ENCODE data around the gene GSTA3. TPM values are rescaled to one million over a fixed set of nuclear protein-coding genes. Genes with fewer than 3 reads are reported as not detected.

The GSTA3 gene
- total RNA-seq (2014; rRNA removed; shearing (Covaris generic)) (not detected in 2 replicates), polyA plus RNA-seq (2016; fragmentation: Nextera tagmentation; extraction: Ambion mirVana) (not detected in 2 replicates)
- long read RNA-seq, result 0 reads

DNA sequence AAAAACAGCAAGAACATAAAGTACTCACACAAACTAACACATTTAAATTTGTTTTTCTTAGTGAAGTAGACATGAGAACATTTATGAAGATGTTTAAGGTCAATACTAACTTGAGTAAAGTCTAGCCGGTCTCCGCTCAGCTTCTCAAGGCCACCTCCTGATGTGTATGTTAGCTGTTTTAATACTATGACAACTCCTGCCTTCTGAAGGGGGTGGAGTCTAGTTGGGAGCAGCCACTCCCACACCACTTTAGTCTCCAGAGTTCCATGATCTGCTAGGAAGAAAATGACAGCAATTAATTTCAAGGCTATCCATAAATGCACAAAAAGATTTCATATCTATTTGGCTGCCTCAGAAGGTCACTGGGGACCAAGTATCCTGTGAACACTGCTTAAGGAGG lies at the start of gene GSTA3:
Gene GSTA3 (minus strand): TSS at position 168 of the 400 bp plus-strand sequence. CDS start 3,864 bp downstream, outside the sequence.
- peaks cover 9% of the 10 kb centered on the region; the same call in 2 of the 3 replicates for H3K9me3 Mint-ChIP-seq
- Histone ChIP-seq H3K9me2 (ENCODE audit: insufficient read depth) (no peaks in the 10 kb centered on the region), H2AFZ (no peak within 1 kb of the TSS), H3K27ac (ENCODE audit: low read depth) (no peak within 1 kb of the TSS), H4K20me1 (replicated peaks; ENCODE audit: insufficient read depth) (no peaks in the 10 kb centered on the region), H3F3A (replicated peaks; ENCODE audit: low read depth) (no peaks in the 10 kb centered on the region), H3K36me3 (ENCODE audit: insufficient read depth) (no peaks in the 10 kb centered on the region), H3K4me3 (no peak within 1 kb of the TSS), H3K4me2 (no peak within 1 kb of the TSS), H3K4me1 (ENCODE audit: insufficient read depth) (no peaks in the 10 kb centered on the region), H3K27me3 (ENCODE audit: insufficient read depth) (no peaks in the 10 kb centered on the region), H3K79me2 (replicated peaks; ENCODE audit: insufficient read depth) (no peaks in the 10 kb centered on the region)
- no peak within 1 kb of the TSS for H3K4me3 Mint-ChIP-seq
- no peak for TF ChIP-seq ZNF114 (CRISPR knock-in tag; IDR thresholded peaks at IDR 0.05)
- no peak for TF ChIP-seq CREB1 (CRISPR knock-in tag; IDR thresholded peaks at IDR 0.05; ENCODE audit: low read depth)
- no peak for TF ChIP-seq ZNF331 (CRISPR knock-in tag; IDR thresholded peaks at IDR 0.05; ENCODE audit: low read depth)
- no peak for TF ChIP-seq ETS1 (IDR thresholded peaks at IDR 0.05)
- TF ChIP-seq, protein P1, sequence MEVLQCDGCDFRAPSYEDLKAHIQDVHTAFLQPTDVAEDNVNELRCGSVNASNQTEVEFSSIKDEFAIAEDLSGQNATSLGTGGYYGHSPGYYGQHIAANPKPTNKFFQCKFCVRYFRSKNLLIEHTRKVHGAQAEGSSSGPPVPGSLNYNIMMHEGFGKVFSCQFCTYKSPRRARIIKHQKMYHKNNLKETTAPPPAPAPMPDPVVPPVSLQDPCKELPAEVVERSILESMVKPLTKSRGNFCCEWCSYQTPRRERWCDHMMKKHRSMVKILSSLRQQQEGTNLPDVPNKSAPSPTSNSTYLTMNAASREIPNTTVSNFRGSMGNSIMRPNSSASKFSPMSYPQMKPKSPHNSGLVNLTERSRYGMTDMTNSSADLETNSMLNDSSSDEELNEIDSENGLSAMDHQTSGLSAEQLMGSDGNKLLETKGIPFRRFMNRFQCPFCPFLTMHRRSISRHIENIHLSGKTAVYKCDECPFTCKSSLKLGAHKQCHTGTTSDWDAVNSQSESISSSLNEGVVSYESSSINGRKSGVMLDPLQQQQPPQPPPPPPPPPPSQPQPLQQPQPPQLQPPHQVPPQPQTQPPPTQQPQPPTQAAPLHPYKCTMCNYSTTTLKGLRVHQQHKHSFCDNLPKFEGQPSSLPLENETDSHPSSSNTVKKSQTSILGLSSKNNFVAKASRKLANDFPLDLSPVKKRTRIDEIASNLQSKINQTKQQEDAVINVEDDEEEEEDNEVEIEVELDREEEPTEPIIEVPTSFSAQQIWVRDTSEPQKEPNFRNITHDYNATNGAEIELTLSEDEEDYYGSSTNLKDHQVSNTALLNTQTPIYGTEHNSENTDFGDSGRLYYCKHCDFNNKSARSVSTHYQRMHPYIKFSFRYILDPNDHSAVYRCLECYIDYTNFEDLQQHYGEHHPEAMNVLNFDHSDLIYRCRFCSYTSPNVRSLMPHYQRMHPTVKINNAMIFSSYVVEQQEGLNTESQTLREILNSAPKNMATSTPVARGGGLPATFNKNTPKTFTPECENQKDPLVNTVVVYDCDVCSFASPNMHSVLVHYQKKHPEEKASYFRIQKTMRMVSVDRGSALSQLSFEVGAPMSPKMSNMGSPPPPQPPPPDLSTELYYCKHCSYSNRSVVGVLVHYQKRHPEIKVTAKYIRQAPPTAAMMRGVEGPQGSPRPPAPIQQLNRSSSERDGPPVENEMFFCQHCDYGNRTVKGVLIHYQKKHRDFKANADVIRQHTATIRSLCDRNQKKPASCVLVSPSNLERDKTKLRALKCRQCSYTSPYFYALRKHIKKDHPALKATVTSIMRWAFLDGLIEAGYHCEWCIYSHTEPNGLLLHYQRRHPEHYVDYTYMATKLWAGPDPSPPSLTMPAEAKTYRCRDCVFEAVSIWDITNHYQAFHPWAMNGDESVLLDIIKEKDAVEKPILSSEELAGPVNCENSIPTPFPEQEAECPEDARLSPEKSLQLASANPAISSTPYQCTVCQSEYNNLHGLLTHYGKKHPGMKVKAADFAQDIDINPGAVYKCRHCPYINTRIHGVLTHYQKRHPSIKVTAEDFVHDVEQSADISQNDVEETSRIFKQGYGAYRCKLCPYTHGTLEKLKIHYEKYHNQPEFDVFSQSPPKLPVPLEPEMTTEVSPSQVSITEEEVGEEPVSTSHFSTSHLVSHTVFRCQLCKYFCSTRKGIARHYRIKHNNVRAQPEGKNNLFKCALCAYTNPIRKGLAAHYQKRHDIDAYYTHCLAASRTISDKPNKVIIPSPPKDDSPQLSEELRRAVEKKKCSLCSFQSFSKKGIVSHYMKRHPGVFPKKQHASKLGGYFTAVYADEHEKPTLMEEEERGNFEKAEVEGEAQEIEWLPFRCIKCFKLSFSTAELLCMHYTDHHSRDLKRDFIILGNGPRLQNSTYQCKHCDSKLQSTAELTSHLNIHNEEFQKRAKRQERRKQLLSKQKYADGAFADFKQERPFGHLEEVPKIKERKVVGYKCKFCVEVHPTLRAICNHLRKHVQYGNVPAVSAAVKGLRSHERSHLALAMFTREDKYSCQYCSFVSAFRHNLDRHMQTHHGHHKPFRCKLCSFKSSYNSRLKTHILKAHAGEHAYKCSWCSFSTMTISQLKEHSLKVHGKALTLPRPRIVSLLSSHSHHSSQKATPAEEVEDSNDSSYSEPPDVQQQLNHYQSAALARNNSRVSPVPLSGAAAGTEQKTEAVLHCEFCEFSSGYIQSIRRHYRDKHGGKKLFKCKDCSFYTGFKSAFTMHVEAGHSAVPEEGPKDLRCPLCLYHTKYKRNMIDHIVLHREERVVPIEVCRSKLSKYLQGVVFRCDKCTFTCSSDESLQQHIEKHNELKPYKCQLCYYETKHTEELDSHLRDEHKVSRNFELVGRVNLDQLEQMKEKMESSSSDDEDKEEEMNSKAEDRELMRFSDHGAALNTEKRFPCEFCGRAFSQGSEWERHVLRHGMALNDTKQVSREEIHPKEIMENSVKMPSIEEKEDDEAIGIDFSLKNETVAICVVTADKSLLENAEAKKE (CRISPR knock-in tag; IDR thresholded peaks at IDR 0.05), result no peak
- TF ChIP-seq CTCF (conservative IDR thresholded peaks at IDR 0.05; ENCODE audit: low read depth in 2 of 2), result no peak
- TF ChIP-seq EZH2 (IDR thresholded peaks at IDR 0.05; ENCODE audit: low read depth, unreplicated experiment), result no peak
- TF ChIP-seq, protein P2, sequence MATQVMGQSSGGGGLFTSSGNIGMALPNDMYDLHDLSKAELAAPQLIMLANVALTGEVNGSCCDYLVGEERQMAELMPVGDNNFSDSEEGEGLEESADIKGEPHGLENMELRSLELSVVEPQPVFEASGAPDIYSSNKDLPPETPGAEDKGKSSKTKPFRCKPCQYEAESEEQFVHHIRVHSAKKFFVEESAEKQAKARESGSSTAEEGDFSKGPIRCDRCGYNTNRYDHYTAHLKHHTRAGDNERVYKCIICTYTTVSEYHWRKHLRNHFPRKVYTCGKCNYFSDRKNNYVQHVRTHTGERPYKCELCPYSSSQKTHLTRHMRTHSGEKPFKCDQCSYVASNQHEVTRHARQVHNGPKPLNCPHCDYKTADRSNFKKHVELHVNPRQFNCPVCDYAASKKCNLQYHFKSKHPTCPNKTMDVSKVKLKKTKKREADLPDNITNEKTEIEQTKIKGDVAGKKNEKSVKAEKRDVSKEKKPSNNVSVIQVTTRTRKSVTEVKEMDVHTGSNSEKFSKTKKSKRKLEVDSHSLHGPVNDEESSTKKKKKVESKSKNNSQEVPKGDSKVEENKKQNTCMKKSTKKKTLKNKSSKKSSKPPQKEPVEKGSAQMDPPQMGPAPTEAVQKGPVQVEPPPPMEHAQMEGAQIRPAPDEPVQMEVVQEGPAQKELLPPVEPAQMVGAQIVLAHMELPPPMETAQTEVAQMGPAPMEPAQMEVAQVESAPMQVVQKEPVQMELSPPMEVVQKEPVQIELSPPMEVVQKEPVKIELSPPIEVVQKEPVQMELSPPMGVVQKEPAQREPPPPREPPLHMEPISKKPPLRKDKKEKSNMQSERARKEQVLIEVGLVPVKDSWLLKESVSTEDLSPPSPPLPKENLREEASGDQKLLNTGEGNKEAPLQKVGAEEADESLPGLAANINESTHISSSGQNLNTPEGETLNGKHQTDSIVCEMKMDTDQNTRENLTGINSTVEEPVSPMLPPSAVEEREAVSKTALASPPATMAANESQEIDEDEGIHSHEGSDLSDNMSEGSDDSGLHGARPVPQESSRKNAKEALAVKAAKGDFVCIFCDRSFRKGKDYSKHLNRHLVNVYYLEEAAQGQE (IDR thresholded peaks at IDR 0.05; ENCODE audit: unreplicated experiment), result no peak
- no peak for TF ChIP-seq STAT1 (IDR thresholded peaks at IDR 0.05; ENCODE audit: unreplicated experiment)
- TF ChIP-seq POLR2AphosphoS5 (IDR thresholded peaks at IDR 0.05; ENCODE audit: low read depth), result no peak
- TF ChIP-seq NANOG (IDR thresholded peaks at IDR 0.05; ENCODE audit: borderline replicate concordance), result no peak
- no peak for TF ChIP-seq EZH2phosphoT487 (IDR thresholded peaks at IDR 0.05; ENCODE audit: unreplicated experiment)
- TF ChIP-seq JUNB (IDR thresholded peaks at IDR 0.05; ENCODE audit: unreplicated experiment), result no peak
- no peak within 1 kb of the TSS for H3K27ac Mint-ChIP-seq
- no peaks in the 10 kb centered on the region for H3K4me1 Mint-ChIP-seq
- ATAC-seq, result peak; percentile 43; the same call in 1 of the 3 replicates
- peaks cover 1% of the 10 kb centered on the region for H3K27me3 Mint-ChIP-seq (ENCODE audit: insufficient read depth, low read depth, poor library complexity)
- DNase-seq (ENCODE audit: low spot score), result no peak
- no peaks in the 10 kb centered on the region; the same call in 2 of the 3 replicates for H3K36me3 Mint-ChIP-seq (ENCODE audit: low read depth)

Data from GM23338 (cell line).